Activated CD8-positive, alpha-beta memory T cell treated with anti-CD3 and anti-CD28 coated beads for 48 hours (primary cell): Measurements from ENCODE around the gene SNX9.
A peak's percentile ranks its signal among the peaks of the same experiment; 100 is the strongest.

Experiments
- DNase-seq, 3 experiments: peaks; one replicate each; pipeline ENCODE4 v3.0.0-alpha.2; 2020; ENCODE audit warnings: low read depth in 2 of 3, low spot score in 2 of 3

The SNX9 gene

GRCh38 chr6:157975456-157975855 is 152.4 kb downstream of the SNX9 start:
- DNase-seq, result no peak

- no peak for DNase-seq
Measured at GRCh38 chr6:157976345-157977175, 153.5 kb downstream of the SNX9 start.

GRCh38 chr6:157977176-157977804 is 154.2 kb downstream of the SNX9 start:
- no peak for DNase-seq

- no peak for DNase-seq
Measured at GRCh38 chr6:157978021-157978783, 155.2 kb downstream of the SNX9 start.

- no peak for DNase-seq
Measured at GRCh38 chr6:157980288-157981131, 157.5 kb downstream of the SNX9 start.

GRCh38 chr6:157981132-157981394 is 158.0 kb downstream of the SNX9 start:
- no peak for DNase-seq

GRCh38 chr6:157981395-157982101 is 158.5 kb downstream of the SNX9 start, which contains the start of gene SYNJ2:
Gene SYNJ2 (plus strand): TSS chr6:157981863. CDS start chr6:157981962, 99 bp downstream.
- peak; percentile 50 to 63 (median 51) for DNase-seq

GRCh38 chr6:157982102-157982562 is 159.1 kb downstream of the SNX9 start:
- no peak for DNase-seq

- no peak for DNase-seq
Measured at GRCh38 chr6:157982563-157983405, 159.7 kb downstream of the SNX9 start.

- no peak for DNase-seq
Measured at GRCh38 chr6:157983406-157984119, 160.5 kb downstream of the SNX9 start.

- DNase-seq, result no peak
Measured at GRCh38 chr6:157984128-157984527, 161.1 kb downstream of the SNX9 start.

GRCh38 chr6:157984686-157985225 is 161.7 kb downstream of the SNX9 start:
- no peak for DNase-seq

- DNase-seq, result no peak
Measured at GRCh38 chr6:157985378-157986155, 162.5 kb downstream of the SNX9 start.

GRCh38 chr6:157987788-157988699 is 165.0 kb downstream of the SNX9 start:
- no peak for DNase-seq

GRCh38 chr6:157988700-157989063 is 165.6 kb downstream of the SNX9 start:
- no peak for DNase-seq

- no peak for DNase-seq
Measured at GRCh38 chr6:157989541-157990289, 166.7 kb downstream of the SNX9 start.
